Measurements from ENCODE around the gene CCDC3. TPM values are rescaled to one million over a fixed set of nuclear protein-coding genes. Genes with fewer than 3 reads are reported as not detected.

The CCDC3 gene
- total RNA-seq, 1 donor from 2014 or later, result 32.4 TPM

Other genes with a start within 250 kb of the CCDC3 start
- gene OPTN, start 98.5 kb upstream of the CCDC3 start, total RNA-seq, result 49.9 TPM
- gene MCM10, start 159.8 kb upstream of the CCDC3 start, total RNA-seq, result 1.6 TPM
- gene UCMA, start 232.7 kb upstream of the CCDC3 start, total RNA-seq, result not detected